Right cardiac atrium (tissue), 5 donors: ENCODE results near the gene TMEM200A. TPM values are rescaled to one million over a fixed set of nuclear protein-coding genes. Genes with fewer than 3 reads are reported as not detected.

Experiments used
- ATAC-seq, 2 donors: fragments of 200-7000 bp; cut with Tn5 transposase; one replicate each; pipeline versions ENCODE4 v1.8.0 to v1.9.1; 2020; ENCODE audit warnings: moderate library complexity in 2 of 2, mild to moderate bottlenecking in 1 of 2
- DNase-seq, 3 donors: peaks; one replicate each; pipeline ENCODE4 v3.0.0-alpha.2; 2020
- H3K27ac ChIP-seq: one replicate; pipeline ENCODE4 v1.5.1; 2013; ENCODE audit warnings: mild to moderate bottlenecking, low read length, control low read depth, moderate library complexity
- H3K27me3 ChIP-seq: one replicate; pipeline ENCODE4 v1.6.1; 2013; ENCODE audit not compliant: control insufficient read depth, insufficient read depth
- H3K4me1 ChIP-seq: one replicate; pipeline ENCODE4 v1.6.1; 2013; ENCODE audit warnings: low read length; ENCODE audit not compliant: control insufficient read depth, insufficient read depth
- H3K4me3 ChIP-seq: one replicate; pipeline ENCODE4 v1.5.1; 2013; ENCODE audit warnings: low read length, control low read depth
- H3K9me3 ChIP-seq: one replicate; pipeline ENCODE4 v1.6.1; 2013; ENCODE audit warnings: low read length; ENCODE audit not compliant: control insufficient read depth
- WGBS: extraction: QIAGEN DNeasy Blood & Tissue Kit; methylation state at CpG from one replicate; pipeline ENCODE4 v1.1.7; 2013; 5-methylcytosine and 5-hydroxymethylcytosine counted together
- intact Hi-C, 4 donors: fragments of 100-400 bp; cut with DNase I; formaldehyde crosslinking; loops; one replicate each; pipeline versions ENCODE4 v1.11.0 to v1.14.0; 2022 to 2023
- polyA plus RNA-seq: library from polyadenylated mRNA; stranded (reverse); fragments of 200-250 nt; gene quantifications from one replicate; pipeline ENCODE4 v1.2.3, GENCODE V29; 2013
- total RNA-seq, 4 donors: library from RNA; stranded (reverse); fragmentation: NEBNext Ultra II Directional; extraction: Animal tissue kit (Norgen Biotek cat#: 25700); gene quantifications; one replicate each; pipeline ENCODE4 v1.2.1, GENCODE V29; 2021
- donor health status: healthy with polysubstance abuse.
- donor health status: DM: no; HTN: yes; CAD: no.
- donor health status: DM: no; HTN: no; CAD: no.
- donor health status: DM: no; HTN: yes; CAD: no; lungs with severe emphysema.
- donor health status: DM: yes; HTN: yes; CAD: no.

The TMEM200A gene
- total and polyA plus RNA-seq, 5 donors = 0.14 to 0.45 (median 0.27) TPM

DNA sequence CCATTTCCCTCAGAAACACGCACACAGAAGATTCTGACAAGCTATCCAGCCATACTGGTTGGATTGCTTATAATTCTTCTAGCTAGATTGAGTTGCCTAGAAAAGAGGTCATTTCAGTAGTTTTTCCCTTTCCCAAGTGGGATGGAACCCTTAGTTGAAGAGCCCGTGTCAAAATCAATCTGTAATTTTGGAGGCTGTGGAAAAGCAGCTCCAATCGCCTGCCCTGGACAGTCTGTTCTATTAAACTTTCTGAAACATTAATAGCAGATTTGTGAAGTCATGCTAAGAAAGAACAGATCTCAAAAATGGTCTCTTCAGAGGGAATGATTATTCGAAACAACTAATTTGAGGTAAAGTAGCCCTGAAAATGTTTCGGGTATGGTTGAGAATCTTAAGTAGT, 29.3 kb downstream of the TMEM200A start:
- Histone ChIP-seq H3K4me3 (no peak overlapping the region), H3K27ac (no peak overlapping the region), H3K9me3 (no peaks in the 10 kb centered on the region), H3K4me1 (no peaks in the 10 kb centered on the region), H3K27me3 (no peaks in the 10 kb centered on the region)
- DNase-seq (no peak), ATAC-seq (no peak)
- WGBS = 90% methylated on average over 5 of the region's 5 CpGs
- intact Hi-C loops = no loop called here

DNA sequence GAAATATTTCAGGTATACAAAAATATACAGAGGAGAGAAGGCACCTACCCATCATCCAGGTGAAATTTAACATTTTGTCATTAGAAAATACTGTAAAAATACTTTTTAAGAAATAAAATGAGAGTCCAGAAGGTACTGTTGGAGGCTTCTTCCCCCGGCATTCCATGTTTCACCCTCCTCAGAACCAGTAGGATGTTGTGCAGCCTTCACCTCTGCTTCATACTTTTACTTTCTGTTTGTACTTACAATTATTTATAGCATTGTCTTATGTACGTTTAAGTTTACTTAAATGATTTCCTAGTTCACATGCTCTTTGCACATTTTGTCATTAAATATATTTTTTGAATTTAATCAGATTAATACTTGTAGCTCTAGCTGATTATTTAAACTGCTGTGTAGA, 30.9 kb downstream of the TMEM200A start:
- no peaks in the 10 kb centered on the region for H3K9me3 ChIP-seq
- WGBS = 47% methylated on average over 2 of the region's 2 CpGs
- H3K4me1 ChIP-seq = no peaks in the 10 kb centered on the region
- no peak for DNase-seq
- intact Hi-C loops = no loop called here
- H3K27ac ChIP-seq = no peak overlapping the region
- no peaks in the 10 kb centered on the region for H3K27me3 ChIP-seq
- no peak for ATAC-seq
- no peak overlapping the region for H3K4me3 ChIP-seq

DNA sequence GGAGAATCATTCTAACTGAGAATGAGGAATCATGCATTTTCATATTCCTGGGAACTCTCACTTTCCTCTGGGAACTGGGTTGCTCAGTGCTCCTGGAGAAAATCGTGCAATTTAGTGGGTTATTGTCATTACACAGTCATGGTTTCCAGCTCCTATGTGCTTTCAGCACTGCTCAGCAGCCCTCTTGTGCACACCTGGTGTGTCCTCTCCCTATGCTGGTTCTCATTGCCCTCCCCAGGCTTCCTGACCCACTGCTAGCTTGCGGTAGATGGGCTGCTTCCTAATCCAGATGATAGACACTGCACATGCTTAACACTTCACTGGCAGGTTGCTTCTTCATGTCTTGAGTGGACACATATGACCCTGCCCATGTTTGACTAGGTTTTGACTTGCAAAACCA, 39.7 kb downstream of the TMEM200A start:
- ATAC-seq (no peak), DNase-seq (no peak)
- intact Hi-C loops = no loop called here
- H3K4me3 ChIP-seq = no peak overlapping the region
- H3K27ac ChIP-seq = no peak overlapping the region
- no peaks in the 10 kb centered on the region for H3K9me3 ChIP-seq
- WGBS = 75% methylated on average over 2 of the region's 2 CpGs
- H3K4me1 ChIP-seq = no peaks in the 10 kb centered on the region
- H3K27me3 ChIP-seq = no peaks in the 10 kb centered on the region

DNA sequence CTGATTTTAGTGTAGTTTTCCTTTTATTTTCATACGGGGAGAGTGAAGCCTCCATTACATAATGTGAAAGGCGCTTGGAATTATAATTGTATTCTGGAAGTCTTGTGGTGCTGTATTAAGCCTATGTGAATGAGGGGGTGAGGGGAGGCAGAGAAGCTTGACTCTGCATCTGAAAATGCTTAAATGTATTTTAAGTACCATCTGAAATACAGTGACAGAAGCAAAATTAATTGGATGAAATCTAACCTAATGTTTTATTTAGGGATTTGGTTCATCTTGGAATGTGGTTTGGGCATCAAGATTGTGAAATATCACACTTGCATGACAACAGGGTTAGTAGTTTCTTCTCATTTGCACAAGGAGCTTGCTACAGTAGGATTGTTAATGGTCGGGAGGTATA, 41.2 kb downstream of the TMEM200A start:
- intact Hi-C loops = no loop called here
- H3K27ac ChIP-seq = no peak overlapping the region
- H3K4me1 ChIP-seq = no peaks in the 10 kb centered on the region
- no peak for DNase-seq
- 68% methylated on average over 3 of the region's 3 CpGs for WGBS
- ATAC-seq = no peak
- H3K9me3 ChIP-seq = no peaks in the 10 kb centered on the region
- H3K4me3 ChIP-seq = no peak overlapping the region
- H3K27me3 ChIP-seq = no peaks in the 10 kb centered on the region

DNA sequence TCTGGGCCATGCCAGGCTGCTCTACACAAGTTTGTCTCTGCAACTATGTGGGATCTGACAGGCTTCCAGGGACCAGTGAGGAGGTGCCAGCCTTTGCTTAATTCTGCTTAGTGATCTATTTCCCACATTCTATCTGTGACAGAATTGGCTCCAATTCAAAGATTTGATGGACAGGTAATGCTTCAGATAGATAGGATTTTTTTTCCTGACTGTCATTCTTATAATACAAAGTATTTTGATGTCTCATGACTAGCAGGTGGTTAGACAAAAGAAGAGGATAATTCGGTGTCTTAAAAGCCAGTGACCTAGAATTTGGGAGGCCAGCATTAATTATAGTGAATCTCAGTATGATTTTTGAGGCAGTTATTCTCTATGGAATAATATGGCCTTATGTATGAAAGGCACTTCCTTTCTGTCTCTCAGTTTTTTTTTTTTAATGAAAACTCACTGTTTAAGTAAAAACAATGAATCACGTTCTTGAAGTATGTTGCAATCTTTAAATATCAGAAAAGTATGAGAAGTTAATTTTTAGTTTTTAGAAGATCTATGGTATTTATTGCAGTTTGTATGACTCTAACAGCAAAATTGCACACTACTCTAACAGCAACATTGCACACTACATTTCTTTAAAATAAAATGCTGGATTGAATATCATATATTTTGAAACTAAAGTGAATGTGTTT, 43.7 kb downstream of the TMEM200A start:
- Histone ChIP-seq H3K4me1 (no peaks in the 10 kb centered on the region), H3K27ac (no peak overlapping the region), H3K27me3 (no peaks in the 10 kb centered on the region), H3K9me3 (no peaks in the 10 kb centered on the region), H3K4me3 (no peak overlapping the region)
- WGBS = 41% methylated on average over 2 of the region's 2 CpGs
- ATAC-seq = no peak
- no peak for DNase-seq
- intact Hi-C loops = no loop called here

DNA sequence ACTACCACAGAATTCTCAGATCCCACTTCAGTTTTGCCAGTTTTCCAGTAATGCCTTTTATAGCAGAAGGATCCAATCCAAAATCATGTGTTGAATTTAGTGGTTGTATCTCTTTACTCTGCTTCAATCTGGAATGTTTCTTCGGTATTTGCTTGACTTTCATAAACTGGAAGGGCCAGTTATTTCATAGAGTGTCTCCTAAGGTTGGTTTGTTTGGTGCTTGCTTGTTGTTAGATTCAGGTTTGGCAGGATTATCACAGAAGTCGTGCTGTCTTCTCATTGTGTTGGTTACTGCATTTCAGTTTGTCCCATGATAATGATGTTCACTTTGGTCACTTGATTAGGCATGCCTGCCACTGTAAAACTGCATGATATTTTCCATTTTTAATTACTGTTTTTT, 45.7 kb downstream of the TMEM200A start:
- intact Hi-C loops = no loop called here
- H3K4me3 ChIP-seq = no peak overlapping the region

DNA sequence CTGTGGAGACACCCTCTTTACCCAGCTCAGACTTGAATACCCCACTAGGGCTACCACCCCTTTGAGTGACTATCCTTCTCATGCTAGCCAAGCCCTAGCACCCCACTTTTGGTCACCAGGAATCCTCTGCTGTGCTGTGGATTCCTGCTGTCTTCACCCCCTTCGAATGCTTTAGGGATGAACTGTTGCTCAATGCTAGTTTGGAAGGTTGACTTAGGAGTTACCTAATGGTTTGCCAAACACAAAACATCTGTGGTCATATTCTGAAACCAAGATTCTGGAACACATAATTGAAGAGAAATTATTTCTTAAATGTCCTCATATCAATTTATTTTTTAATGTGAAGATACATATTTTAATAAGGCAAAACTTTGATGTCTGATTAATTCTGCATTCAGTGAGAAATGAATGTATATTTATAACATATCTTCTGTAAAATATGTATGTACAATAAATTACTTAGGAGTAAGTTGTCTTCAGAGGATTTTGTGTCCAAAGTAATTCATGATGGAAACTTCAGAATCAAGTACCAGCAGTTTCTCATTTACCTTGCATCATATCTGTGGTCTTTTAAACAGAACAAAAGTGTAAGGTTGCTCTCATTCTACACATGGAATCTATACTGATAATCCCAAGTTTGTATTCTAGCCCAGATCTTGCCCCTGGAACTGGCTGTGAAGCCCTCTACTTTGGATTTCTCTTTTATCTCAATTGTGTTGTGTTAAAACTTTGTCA, 46.9 kb downstream of the TMEM200A start:
- DNase-seq (no peak), ATAC-seq (no peak)
- 63% methylated on average over 1 of the region's 1 CpG for WGBS
- Histone ChIP-seq H3K27ac (no peak overlapping the region), H3K27me3 (no peaks in the 10 kb centered on the region), H3K4me1 (no peaks in the 10 kb centered on the region), H3K9me3 (no peaks in the 10 kb centered on the region), H3K4me3 (no peak overlapping the region)
- intact Hi-C loops = no loop called here

More for the DNA sequence above, 45.7 kb downstream of the TMEM200A start:
- ATAC-seq = no peak
- no peaks in the 10 kb centered on the region for H3K27me3 ChIP-seq
- 80% methylated on average over 2 of the region's 2 CpGs for WGBS
- no peaks in the 10 kb centered on the region for H3K4me1 ChIP-seq
- H3K27ac ChIP-seq = no peak overlapping the region
- DNase-seq = no peak
- H3K9me3 ChIP-seq = no peaks in the 10 kb centered on the region

DNA sequence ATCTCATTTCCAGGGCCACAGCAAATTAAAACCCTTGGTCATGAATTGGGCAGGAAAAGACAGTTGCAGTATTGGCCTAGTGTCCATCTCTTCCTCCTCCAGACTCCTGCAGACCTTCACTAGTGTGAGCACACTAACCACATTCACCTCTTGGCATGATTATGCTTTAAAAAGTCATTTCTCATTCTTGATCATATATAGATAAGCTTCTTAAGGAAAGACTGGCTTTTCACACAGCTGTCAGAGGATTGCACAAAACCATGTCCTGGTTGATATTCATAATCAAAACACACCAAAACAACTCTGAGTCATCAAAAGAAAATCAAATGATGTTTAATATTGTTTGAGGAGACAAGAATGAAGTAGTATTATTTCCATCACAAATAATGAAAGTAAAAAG, 52.1 kb downstream of the TMEM200A start:
- no peak for DNase-seq
- Histone ChIP-seq H3K9me3 (no peaks in the 10 kb centered on the region), H3K4me3 (no peak overlapping the region), H3K27ac (no peak overlapping the region), H3K4me1 (no peaks in the 10 kb centered on the region), H3K27me3 (no peaks in the 10 kb centered on the region)
- intact Hi-C loops = no loop called here
- ATAC-seq = no peak

DNA sequence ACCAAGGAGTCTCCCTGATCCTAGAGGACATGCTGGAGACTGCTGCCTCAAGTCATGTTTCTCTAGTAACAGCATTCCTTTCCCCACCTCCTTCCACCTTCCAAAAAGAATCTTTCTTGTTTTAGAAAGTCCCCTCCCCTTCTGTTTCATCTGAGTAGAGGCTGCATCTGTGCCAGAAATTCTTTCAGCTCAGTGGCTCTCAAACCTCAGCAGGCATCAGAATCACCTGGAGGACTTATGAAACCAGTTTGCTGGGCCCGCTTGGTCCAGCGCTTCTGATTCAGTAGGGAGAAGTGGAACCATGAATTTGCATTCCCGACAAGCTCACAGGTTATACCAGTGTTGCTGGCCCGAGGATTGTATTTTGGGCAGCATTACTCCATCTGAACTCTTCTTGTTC, 55.1 kb downstream of the TMEM200A start:
- ATAC-seq (no peak), DNase-seq (no peak)
- Histone ChIP-seq H3K27ac (no peak overlapping the region), H3K4me1 (no peaks in the 10 kb centered on the region), H3K27me3 (no peaks in the 10 kb centered on the region), H3K9me3 (no peaks in the 10 kb centered on the region), H3K4me3 (no peak overlapping the region)
- intact Hi-C loops = no loop called here
- 90% methylated on average over 4 of the region's 4 CpGs for WGBS

DNA sequence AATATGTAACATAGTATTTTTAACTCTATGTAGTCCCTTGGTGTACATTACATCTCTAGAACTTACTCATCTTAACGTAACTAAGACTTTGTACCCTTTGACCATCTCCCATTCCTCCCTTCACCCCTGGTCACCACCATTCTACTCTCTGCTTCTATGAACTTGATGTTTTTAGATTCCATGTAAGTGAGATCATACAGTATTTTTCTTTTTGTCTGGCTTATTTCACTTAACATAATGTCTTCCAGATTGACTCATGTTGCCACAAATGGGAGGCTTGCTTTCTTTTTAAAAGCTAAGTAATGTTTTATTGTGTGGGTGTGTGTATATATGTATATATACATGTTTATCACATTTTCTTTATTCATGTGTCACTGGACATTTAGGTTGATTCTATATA, 55.8 kb downstream of the TMEM200A start:
- WGBS = 91% methylated on average over 1 of the region's 1 CpG
- Histone ChIP-seq H3K4me3 (no peak overlapping the region), H3K9me3 (no peaks in the 10 kb centered on the region), H3K4me1 (no peaks in the 10 kb centered on the region), H3K27me3 (no peaks in the 10 kb centered on the region), H3K27ac (no peak overlapping the region)
- DNase-seq (no peak), ATAC-seq (no peak)
- intact Hi-C loops = no loop called here

DNA sequence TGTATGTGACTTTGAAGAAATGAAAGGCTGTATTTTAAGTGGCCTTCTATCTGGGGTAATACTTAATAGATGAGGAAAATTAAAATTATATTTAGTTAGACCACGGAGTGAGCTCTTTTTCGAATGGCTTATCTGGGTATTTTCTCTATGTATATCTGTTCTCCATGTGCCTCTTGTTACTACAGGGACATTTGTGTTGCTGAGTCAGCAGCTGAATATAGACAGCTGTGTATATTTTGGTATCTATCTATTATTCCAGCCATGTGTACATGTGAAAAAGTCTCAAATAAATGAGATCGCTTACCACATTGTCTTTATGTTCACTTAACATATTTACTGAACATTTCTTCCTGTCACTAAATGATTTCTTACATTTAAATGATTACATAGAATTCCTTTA, 57.2 kb downstream of the TMEM200A start:
- intact Hi-C loops = no loop called here
- no peaks in the 10 kb centered on the region for H3K27me3 ChIP-seq
- no peak overlapping the region for H3K4me3 ChIP-seq
- WGBS = 68% methylated on average over 3 of the region's 3 CpGs
- DNase-seq = no peak
- no peaks in the 10 kb centered on the region for H3K9me3 ChIP-seq
- no peak for ATAC-seq
- H3K27ac ChIP-seq = no peak overlapping the region
- H3K4me1 ChIP-seq = no peaks in the 10 kb centered on the region
